ENCODE data around the gene INAVA.
"Not testable (repeated sequence)": the region's sequence is repeated elsewhere in the genome, so short reads cannot be mapped to it uniquely, and the experiment has no call there.

The INAVA gene

GRCh38 chr1:200899954-200900867, 5.5 kb downstream of the INAVA start:
- no peaks in the 10 kb centered on the region for H3K9me3 Mint-ChIP-seq (ENCODE audit: low read depth)
- H3K4me1 Mint-ChIP-seq (ENCODE audit: low read depth) = peaks cover under 1% of the 10 kb centered on the region
- no peak overlapping the region for H3K4me3 Mint-ChIP-seq
- H3K27me3 Mint-ChIP-seq = peaks cover 3% of the 10 kb centered on the region
- no peak overlapping the region for H3K27ac Mint-ChIP-seq
- no peaks in the 10 kb centered on the region for H3K36me3 Mint-ChIP-seq

DNA sequence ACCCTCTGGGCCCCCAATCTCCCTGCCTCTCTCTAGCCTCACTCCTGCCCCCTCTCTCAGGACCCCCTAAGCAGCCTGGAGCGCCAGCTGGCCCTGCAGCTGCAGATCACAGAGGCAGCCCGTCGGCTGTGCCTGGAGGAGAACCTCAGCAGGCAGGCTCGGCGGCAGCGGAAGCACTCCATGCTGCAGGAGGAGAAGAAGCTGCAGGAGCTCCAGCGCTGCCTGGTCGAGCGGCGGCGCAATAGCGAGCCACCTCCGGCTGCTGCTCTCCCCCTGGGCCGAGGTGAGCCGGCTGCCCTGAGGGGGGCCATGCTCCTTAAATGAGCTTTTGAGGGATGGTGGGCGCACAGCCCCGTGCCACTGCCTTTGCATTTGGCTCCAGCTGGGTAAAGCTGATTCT, 6.2 kb downstream of the INAVA start:
- peaks cover 8% of the 10 kb centered on the region for H3K4me1 Mint-ChIP-seq (ENCODE audit: low read depth)
- no peak overlapping the region for H3K4me3 Mint-ChIP-seq
- peaks cover 3% of the 10 kb centered on the region for H3K27me3 Mint-ChIP-seq
- H3K9me3 Mint-ChIP-seq (ENCODE audit: low read depth) = no peaks in the 10 kb centered on the region
- H3K36me3 Mint-ChIP-seq = no peaks in the 10 kb centered on the region
- no peak overlapping the region for H3K27ac Mint-ChIP-seq

DNA sequence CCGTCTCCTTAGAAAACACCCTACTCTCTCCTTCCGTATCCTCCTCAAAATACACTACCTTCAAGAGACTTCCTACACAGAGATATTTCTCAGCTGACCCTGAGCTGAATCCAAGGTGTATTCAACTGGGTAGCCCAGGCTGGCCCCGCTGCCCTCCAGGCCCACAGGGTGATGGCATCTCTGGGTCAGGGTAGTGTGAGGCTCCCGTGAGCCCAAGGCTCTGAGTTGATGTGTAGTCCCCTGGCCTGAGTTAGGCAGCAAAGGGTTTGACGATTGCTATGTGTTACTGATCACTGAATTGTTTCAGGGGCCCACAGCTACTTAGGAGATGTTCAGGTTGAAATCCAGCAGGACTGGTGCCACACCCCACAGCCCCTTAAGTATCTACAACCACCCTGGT, 6.7 kb downstream of the INAVA start:
- H3K36me3 Mint-ChIP-seq = no peaks in the 10 kb centered on the region
- H3K4me3 Mint-ChIP-seq = no peak overlapping the region
- H3K4me1 Mint-ChIP-seq (ENCODE audit: low read depth) = peaks cover 10% of the 10 kb centered on the region
- no peak overlapping the region for H3K27ac Mint-ChIP-seq
- no peaks in the 10 kb centered on the region for H3K9me3 Mint-ChIP-seq (ENCODE audit: low read depth)
- peaks cover 3% of the 10 kb centered on the region for H3K27me3 Mint-ChIP-seq

DNA sequence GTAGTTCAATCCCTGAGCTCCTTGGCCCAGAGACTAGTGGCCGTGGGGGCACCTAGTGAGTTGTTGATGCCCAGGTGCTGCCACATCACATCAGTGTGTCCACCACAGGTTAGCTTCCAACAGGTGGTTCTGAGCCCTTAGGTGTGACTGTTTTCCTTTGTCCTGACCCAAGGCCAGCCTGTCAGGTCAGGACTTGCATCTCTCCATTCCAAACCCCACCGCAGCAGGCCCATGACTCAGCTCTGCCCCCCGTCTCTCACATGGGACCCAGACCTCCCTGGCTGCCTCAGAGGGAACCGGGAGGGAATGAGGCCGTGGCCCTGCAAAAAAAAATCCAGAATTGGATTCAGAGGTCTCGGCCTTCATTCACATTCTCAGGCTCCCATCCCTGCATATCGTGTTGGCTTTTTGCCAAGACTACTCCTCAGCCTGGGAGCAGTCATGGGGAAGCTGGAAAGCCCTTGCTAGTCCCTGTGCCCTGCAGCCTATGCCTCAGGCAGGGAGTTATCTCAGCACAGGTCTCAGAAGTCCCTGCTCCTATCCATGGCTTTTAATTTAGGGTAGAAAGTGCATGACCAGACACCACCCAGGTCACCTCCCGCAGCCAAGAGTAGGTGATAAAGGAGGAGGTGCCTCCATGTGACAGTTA, 7.2 kb downstream of the INAVA start:
- H3K4me1 Mint-ChIP-seq (ENCODE audit: low read depth) = peaks cover 15% of the 10 kb centered on the region
- no peak overlapping the region for H3K4me3 Mint-ChIP-seq
- no peaks in the 10 kb centered on the region for H3K9me3 Mint-ChIP-seq (ENCODE audit: low read depth)
- H3K27me3 Mint-ChIP-seq = peaks cover 3% of the 10 kb centered on the region
- no peaks in the 10 kb centered on the region for H3K36me3 Mint-ChIP-seq
- no peak overlapping the region for H3K27ac Mint-ChIP-seq

GRCh38 chr1:200903793-200904192, 9.1 kb downstream of the INAVA start:
- H3K4me1 Mint-ChIP-seq (ENCODE audit: low read depth) = peaks cover 16% of the 10 kb centered on the region
- peaks cover 3% of the 10 kb centered on the region for H3K27me3 Mint-ChIP-seq
- H3K36me3 Mint-ChIP-seq = no peaks in the 10 kb centered on the region

GRCh38 chr1:200904772-200905171, 10.1 kb downstream of the INAVA start:
- Mint-ChIP-seq H3K36me3 (no peaks in the 10 kb centered on the region), H3K4me1 (ENCODE audit: low read depth) (peaks cover 16% of the 10 kb centered on the region), H3K4me3 (no peak overlapping the region), H3K27me3 (no peaks in the 10 kb centered on the region), H3K27ac (no peak overlapping the region), H3K9me3 (ENCODE audit: low read depth) (no peaks in the 10 kb centered on the region)

More at GRCh38 chr1:200903793-200904192, 9.1 kb downstream of the INAVA start:
- H3K9me3 Mint-ChIP-seq (ENCODE audit: low read depth) = no peaks in the 10 kb centered on the region
- no peak overlapping the region for H3K4me3 Mint-ChIP-seq
- H3K27ac Mint-ChIP-seq = no peak overlapping the region

DNA sequence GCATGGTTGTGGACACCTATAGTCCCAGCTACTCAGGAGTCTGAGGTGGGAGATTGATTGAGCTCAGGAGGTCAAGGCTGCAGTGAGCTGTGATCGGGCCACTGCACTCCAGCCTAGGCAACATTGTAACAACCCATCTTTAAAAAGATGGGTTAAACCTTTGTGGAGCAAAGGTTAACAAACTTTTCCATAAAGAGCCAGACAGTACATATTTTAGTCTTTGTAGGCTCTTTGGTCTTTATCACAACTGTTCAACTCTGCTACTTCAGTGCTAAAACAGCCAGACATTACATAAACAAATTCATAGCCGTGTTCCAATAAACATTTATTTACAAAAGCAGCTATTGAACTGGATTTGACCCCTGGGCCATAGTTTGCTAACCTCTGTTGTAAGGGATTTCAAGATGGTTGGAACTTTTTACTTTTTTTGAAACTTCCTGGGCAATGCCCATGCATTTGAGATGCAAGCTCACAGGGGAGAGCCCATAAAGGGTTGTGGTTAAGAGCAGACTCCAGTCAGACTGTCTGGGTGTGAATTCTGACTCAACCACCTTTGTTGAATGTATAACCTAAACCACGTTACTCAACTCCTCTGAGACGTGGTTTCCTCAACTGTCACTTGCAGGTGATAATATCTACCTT, 10.8 kb downstream of the INAVA start:
- no peaks in the 10 kb centered on the region for H3K36me3 Mint-ChIP-seq
- H3K27ac Mint-ChIP-seq = no peak overlapping the region
- H3K4me3 Mint-ChIP-seq = no peak overlapping the region
- peaks cover 16% of the 10 kb centered on the region for H3K4me1 Mint-ChIP-seq (ENCODE audit: low read depth)
- H3K9me3 Mint-ChIP-seq (ENCODE audit: low read depth) = no peaks in the 10 kb centered on the region
- no peaks in the 10 kb centered on the region for H3K27me3 Mint-ChIP-seq

DNA sequence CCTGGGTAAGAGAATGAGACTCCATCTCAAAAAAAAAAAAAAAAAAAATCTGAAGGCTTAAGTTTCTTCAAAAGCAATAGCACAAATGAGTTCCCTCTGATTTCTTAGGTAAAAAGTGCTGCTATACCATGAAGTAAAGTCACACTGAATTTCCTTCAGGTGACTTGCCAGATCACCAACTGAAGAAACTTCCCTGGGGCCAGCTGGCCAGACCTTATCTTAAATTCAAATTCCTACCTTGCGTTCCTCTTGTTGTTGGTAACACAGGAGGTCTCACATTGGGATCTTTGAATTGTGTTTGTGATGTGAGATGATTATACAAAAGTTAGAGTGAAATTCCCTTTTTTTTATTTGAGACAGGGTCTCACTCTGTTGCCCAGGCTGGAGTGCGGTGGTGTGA, 11.8 kb downstream of the INAVA start:
- Mint-ChIP-seq H3K9me3 (ENCODE audit: low read depth) (no peaks in the 10 kb centered on the region), H3K27me3 (no peaks in the 10 kb centered on the region), H3K27ac (no peak overlapping the region), H3K4me1 (ENCODE audit: low read depth) (peaks cover 16% of the 10 kb centered on the region), H3K4me3 (no peak overlapping the region), H3K36me3 (no peaks in the 10 kb centered on the region)

DNA sequence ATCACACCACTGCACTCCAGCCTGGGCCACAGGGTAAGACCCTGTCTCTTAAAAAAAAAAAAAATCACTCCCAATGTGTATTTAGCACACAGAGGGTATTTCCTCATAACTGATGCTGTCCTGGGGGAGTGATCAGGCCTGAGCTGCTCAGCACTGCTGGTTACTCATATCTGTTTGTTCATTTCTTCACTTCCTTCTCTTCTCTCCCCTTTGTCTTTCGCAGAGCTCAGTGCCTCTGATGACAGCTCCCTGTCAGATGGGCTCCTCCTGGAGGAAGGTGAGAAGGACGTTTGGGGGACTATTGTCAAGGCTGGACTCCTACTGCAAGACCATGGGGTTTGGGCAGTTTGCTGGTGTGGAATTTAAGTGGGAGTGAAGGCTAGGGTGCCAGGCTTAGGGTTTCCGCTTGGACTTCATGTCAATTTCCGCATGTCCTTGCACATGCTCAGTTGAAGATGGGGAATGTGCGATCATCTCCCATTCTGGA, 13.0 kb downstream of the INAVA start:
- peaks cover 16% of the 10 kb centered on the region for H3K4me1 Mint-ChIP-seq (ENCODE audit: low read depth)
- H3K27ac Mint-ChIP-seq = no peak overlapping the region
- H3K36me3 Mint-ChIP-seq = no peaks in the 10 kb centered on the region

DNA sequence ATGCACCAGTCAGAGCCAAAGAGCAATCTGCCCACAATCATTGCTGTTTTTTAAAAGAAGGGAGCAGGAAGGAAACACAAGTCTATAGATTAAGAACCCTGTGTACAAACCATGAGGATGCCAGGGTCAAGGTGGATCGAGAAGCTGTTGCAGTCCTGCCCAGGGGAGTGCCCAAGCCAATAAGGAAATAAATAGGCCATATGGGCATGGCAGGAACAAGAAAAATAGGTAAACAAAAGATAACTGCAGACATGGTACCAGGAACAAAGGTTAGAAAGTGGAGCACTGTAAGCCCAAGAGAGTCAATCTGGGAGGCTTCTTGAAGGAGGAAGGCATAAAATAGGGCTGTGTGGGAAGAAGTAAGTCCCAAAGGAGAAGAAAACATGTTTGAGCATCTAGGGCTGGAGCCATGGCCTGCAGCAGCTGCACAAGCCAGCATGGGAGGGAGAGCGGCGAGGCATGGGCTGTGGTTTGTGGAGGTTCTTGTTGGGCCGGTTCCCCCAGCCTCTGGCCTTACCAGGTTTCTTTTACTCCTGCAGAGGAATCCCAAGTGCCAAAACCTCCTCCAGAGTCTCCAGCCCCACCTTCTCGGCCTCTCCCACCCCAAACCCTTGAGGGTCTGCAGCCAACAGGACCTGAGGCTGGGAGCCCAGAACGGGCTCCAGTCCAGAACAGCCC, 13.6 kb downstream of the INAVA start:
- no peaks in the 10 kb centered on the region for H3K36me3 Mint-ChIP-seq
- no peak overlapping the region for H3K27ac Mint-ChIP-seq
- H3K27me3 Mint-ChIP-seq = no peaks in the 10 kb centered on the region
- H3K4me3 Mint-ChIP-seq = no peak overlapping the region
- H3K9me3 Mint-ChIP-seq (ENCODE audit: low read depth) = no peaks in the 10 kb centered on the region
- peaks cover 16% of the 10 kb centered on the region for H3K4me1 Mint-ChIP-seq (ENCODE audit: low read depth)

More for the DNA sequence above, 13.0 kb downstream of the INAVA start:
- no peaks in the 10 kb centered on the region for H3K27me3 Mint-ChIP-seq
- no peaks in the 10 kb centered on the region for H3K9me3 Mint-ChIP-seq (ENCODE audit: low read depth)
- no peak overlapping the region for H3K4me3 Mint-ChIP-seq

DNA sequence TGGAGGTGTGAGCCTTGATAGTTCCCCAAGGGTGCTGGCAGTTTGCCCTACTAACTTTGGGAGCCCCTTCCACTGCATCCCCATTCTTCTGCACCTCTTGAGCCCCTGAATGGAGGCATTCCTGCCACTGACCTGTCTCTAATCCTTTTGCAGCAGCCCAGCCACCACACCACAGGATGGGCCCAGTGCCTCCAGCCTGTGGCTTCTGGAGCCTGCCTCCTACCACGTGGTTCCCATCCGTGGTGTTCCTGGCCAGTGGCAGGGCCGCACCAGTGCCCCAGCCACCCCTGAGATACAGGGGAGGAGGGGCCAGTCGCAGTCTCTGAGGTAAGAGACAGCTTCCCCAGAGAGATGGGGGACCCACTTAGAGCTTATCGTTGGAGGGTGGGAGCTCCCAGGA, 14.4 kb downstream of the INAVA start:
- Mint-ChIP-seq H3K9me3 (ENCODE audit: low read depth) (no peaks in the 10 kb centered on the region), H3K4me1 (ENCODE audit: low read depth) (peaks cover 16% of the 10 kb centered on the region), H3K4me3 (no peak overlapping the region), H3K27me3 (no peaks in the 10 kb centered on the region), H3K27ac (no peak overlapping the region), H3K36me3 (no peaks in the 10 kb centered on the region)

DNA sequence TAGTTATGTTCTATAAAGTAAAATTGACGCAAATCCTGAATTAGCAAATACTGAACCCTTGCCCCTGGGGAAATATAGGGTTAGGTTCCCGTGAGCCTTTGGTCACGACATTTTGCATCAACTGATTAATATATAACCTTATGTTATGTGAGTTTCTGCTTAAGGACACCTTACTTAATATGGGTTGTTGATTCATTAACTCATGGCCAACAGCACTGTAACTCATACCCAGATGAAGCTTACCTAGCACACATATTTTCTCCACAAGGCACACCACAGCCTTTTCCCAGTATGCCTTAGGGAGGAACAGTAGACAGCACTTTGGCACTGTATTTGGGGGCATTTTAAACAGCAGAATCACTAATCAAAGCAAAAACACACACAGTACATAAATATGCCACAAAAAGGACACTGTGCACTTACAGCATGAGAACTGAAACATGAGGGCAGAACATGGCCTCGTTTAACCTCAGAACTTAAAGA, 15.1 kb downstream of the INAVA start:
- Mint-ChIP-seq H3K36me3 (no peaks in the 10 kb centered on the region), H3K27ac (no peak overlapping the region), H3K4me1 (ENCODE audit: low read depth) (peaks cover 16% of the 10 kb centered on the region), H3K27me3 (no peaks in the 10 kb centered on the region), H3K4me3 (no peak overlapping the region), H3K9me3 (ENCODE audit: low read depth) (no peaks in the 10 kb centered on the region)

- no peak overlapping the region for H3K27ac Mint-ChIP-seq
- H3K4me1 Mint-ChIP-seq (ENCODE audit: low read depth) = peaks cover 6% of the 10 kb centered on the region
- no peaks in the 10 kb centered on the region for H3K36me3 Mint-ChIP-seq
- H3K27me3 Mint-ChIP-seq = no peaks in the 10 kb centered on the region
- no peaks in the 10 kb centered on the region for H3K9me3 Mint-ChIP-seq (ENCODE audit: low read depth)
- no peak overlapping the region for H3K4me3 Mint-ChIP-seq
These were observed 16.7 kb downstream of the INAVA start for GRCh38 chr1:200911361-200911760.

DNA sequence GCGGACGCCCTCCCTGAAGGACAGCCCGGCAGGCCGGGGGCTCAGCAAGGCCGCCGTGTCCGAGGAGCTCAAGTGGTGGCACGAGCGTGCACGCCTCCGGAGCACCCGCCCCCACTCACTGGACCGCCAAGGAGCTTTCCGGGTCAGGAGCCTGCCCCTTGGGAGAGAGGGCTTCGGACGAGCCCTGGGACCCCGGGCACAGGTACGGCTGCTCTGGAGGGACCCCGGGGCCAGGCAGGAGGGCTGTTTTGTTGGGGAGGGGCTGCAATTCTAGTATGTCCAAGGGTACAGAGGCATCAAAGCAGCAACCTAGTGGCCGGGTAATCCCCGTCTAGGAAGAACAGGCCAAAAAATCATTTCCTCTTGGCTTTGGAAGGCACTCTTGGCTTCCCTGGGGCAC, 17.2 kb downstream of the INAVA start:
- not testable (repeated sequence) for H3K27ac Mint-ChIP-seq; H3K4me3 Mint-ChIP-seq; H3K9me3 Mint-ChIP-seq (ENCODE audit: low read depth); H3K36me3 Mint-ChIP-seq; H3K27me3 Mint-ChIP-seq; H3K4me1 Mint-ChIP-seq (ENCODE audit: low read depth)

Data from activated naive CD8-positive, alpha-beta T cell (primary cell).